HepG2 (cell line): Measurements from ENCODE around the gene FXYD5. TPM values are rescaled to one million over a fixed set of nuclear protein-coding genes. Genes with fewer than 3 reads are reported as not detected.

Experiments
- ARNT2 ChIP-seq: sonication (generic); formaldehyde crosslinking; IDR thresholded peaks from 2 replicates; pipeline ENCODE4 v1.8.0; 2022; ENCODE audit warnings: mild to moderate bottlenecking, low read depth, missing genetic modification reagents, moderate library complexity
- ERF ChIP-seq: IDR thresholded peaks from 2 replicates; pipeline ENCODE4 v1.6.1; 2018; ENCODE audit warnings: missing biosample characterization, missing genetic modification reagents
- FOXK2 ChIP-seq: fragments of 450-650 bp; IDR thresholded peaks from 2 replicates; pipeline ENCODE4 v1.6.1; 2016
- FOXP1 ChIP-seq, 2 experiments: fragments of 450-650 bp in 1 of 2; IDR thresholded peaks; 2 replicates each; pipeline ENCODE4 v1.6.1; 2017 to 2018; ENCODE audit warnings: antibody characterized with exemption in 1 of 2
- GRHL1 ChIP-seq: sonication (generic); formaldehyde crosslinking; conservative IDR thresholded peaks from 2 replicates; pipeline ENCODE4 v1.8.0; 2022; ENCODE audit warnings: missing genetic modification reagents
- HIC2 ChIP-seq: sonication (generic); formaldehyde crosslinking; IDR thresholded peaks from 2 replicates; pipeline ENCODE4 v1.9.0; 2022; ENCODE audit warnings: low read depth, missing genetic modification reagents
- SPEN ChIP-seq: sonication (generic); formaldehyde crosslinking; IDR thresholded peaks from 2 replicates; pipeline ENCODE4 v1.5.1; 2020; ENCODE audit warnings: low read depth, mild to moderate bottlenecking, missing genetic modification reagents
- ZBED4 ChIP-seq: sonication (generic); formaldehyde crosslinking; IDR thresholded peaks from 2 replicates; pipeline ENCODE4 v1.4.0; 2020; ENCODE audit warnings: missing genetic modification reagents, borderline replicate concordance
- ZNF20 ChIP-seq: sonication (generic); formaldehyde crosslinking; IDR thresholded peaks from 2 replicates; pipeline ENCODE4 v1.4.0; 2020; ENCODE audit warnings: mild to moderate bottlenecking, moderate library complexity, missing genetic modification reagents
- ZNF441 ChIP-seq: sonication (generic); formaldehyde crosslinking; IDR thresholded peaks from 2 replicates; pipeline ENCODE4 v1.7.0; 2021; ENCODE audit warnings: missing genetic modification reagents, borderline replicate concordance
- ZNF576 ChIP-seq: sonication (generic); formaldehyde crosslinking; IDR thresholded peaks from 2 replicates; pipeline ENCODE4 v1.4.0; 2020; ENCODE audit warnings: mild to moderate bottlenecking, missing genetic modification reagents
- ZNF775 ChIP-seq: sonication (generic); formaldehyde crosslinking; IDR thresholded peaks from 2 replicates; pipeline ENCODE4 v1.4.0; 2020; ENCODE audit warnings: missing genetic modification reagents, mild to moderate bottlenecking, moderate library complexity, borderline replicate concordance
- polyA plus RNA-seq, 8 experiments: library from polyadenylated mRNA; depleted of rRNA in 3 of 8; stranded (reverse) in 7 of 8; unstranded in 1 of 8; fragments of >200 nt; fragmentation: Illumina TruSeq in 4 of 8; extraction: Trizol in 4 of 8; gene quantifications; 2 replicates each; pipeline versions ENCODE4 v1.2.1 to v1.2.3, GENCODE V29; 2011 to 2016; ENCODE audit warnings: low read depth in 4 of 8, missing spikeins in 1 of 8, mixed read lengths in 1 of 8; ENCODE audit not compliant: insufficient read depth in 1 of 8
- total RNA-seq, 5 experiments: library from RNA; depleted of rRNA; stranded (reverse); fragments of >200 nt; fragmentation: Illumina TruSeq; extraction: Trizol; gene quantifications; 2 replicates each; pipeline ENCODE4 v1.2.3, GENCODE V29; 2016; ENCODE audit warnings: low read depth in 1 of 5

Gene FXYD5
- total and polyA plus RNA-seq, 2 of the 13 experiments (the other 11 are each of a cell fraction or from before 2014, with no cell fraction given): 0.65 TPM; not detected in 1

- TF ChIP-seq FOXP1 (IDR thresholded peaks at IDR 0.05) (no peak), FOXP1 (CRISPR knock-in tag; IDR thresholded peaks at IDR 0.05) (peak; percentile 66; the same call in 1 of the 2 replicates), ZNF20 (CRISPR knock-in tag) (0 out of 2 replicates have a peak, but pooled peaks have one; percentile 58), ARNT2 (no peak), ZBED4 (peak; percentile 88; the same call in 1 of the 2 replicates), ZNF576 (CRISPR knock-in tag) (no peak), GRHL1 (CRISPR knock-in tag) (no peak), ZNF441 (CRISPR knock-in tag) (0 out of 2 replicates have a peak, but pooled peaks have one; percentile 8), FOXK2 (no peak), HIC2 (CRISPR knock-in tag) (no peak; the same call in 1 of the 2 replicates), SPEN (peak; percentile 46), ERF (CRISPR knock-in tag) (peak; percentile 57; the same call in 1 of the 2 replicates), ZNF775 (CRISPR knock-in tag) (no peak)
Measured at GRCh38 chr19:35130761-35131720, 23.5 kb upstream of the FXYD5 start (continued).
